ACHN (cell line): ENCODE results near the gene AQP4.

ENCODE experiments used
- DNase-seq: peaks from one replicate; pipeline ENCODE4 v3.0.0-alpha.2; 2015
- in situ Hi-C: cut with HindIII; loops from 2 replicates; pipeline ENCODE4 v1.10.0; 2017; ENCODE audit warnings: low sequenced_read_pairs, low pct_ligation_motif_present, low pct_unique_long_range_greater_than_20kb

The AQP4 gene

GRCh38 chr18:26854292-26854881, 11.1 kb downstream of the AQP4 start:
- DNase-seq: no peak
- in situ Hi-C loops: no loop called here

GRCh38 chr18:26853401-26853800, 12.1 kb downstream of the AQP4 start:
- DNase-seq: no peak
- in situ Hi-C loops: no loop called here

- in situ Hi-C loops: no loop called here
- DNase-seq: no peak
These were observed 21.7 kb downstream of the AQP4 start for GRCh38 chr18:26843760-26844159.

- in situ Hi-C loops: no loop called here
- no peak for DNase-seq
These were observed 24.5 kb downstream of the AQP4 start for GRCh38 chr18:26840965-26841364.

- DNase-seq: no peak
- in situ Hi-C loops: no loop called here
These were observed 25.9 kb downstream of the AQP4 start for GRCh38 chr18:26839609-26840008.

GRCh38 chr18:26832302-26832701, 33.2 kb downstream of the AQP4 start:
- no peak for DNase-seq
- in situ Hi-C loops: no loop called here

- no peak for DNase-seq
- in situ Hi-C loops: no loop called here
These were observed 37.9 kb downstream of the AQP4 start for GRCh38 chr18:26827581-26827980.

GRCh38 chr18:26826656-26827235, 38.8 kb downstream of the AQP4 start:
- in situ Hi-C loops: no loop called here
- no peak for DNase-seq

- in situ Hi-C loops: no loop called here
- DNase-seq: no peak
These were observed 44.3 kb downstream of the AQP4 start for GRCh38 chr18:26821181-26821580.

GRCh38 chr18:26819046-26819445, 46.5 kb downstream of the AQP4 start:
- DNase-seq: no peak
- in situ Hi-C loops: no loop called here

- in situ Hi-C loops: no loop called here
- no peak for DNase-seq
These were observed 47.0 kb downstream of the AQP4 start for GRCh38 chr18:26818461-26818860.

- in situ Hi-C loops: no loop called here
- peak; percentile 63 for DNase-seq
These were observed 52.5 kb downstream of the AQP4 start for GRCh38 chr18:26813043-26813442.

GRCh38 chr18:26812462-26812861, 53.0 kb downstream of the AQP4 start:
- in situ Hi-C loops: no loop called here
- no peak for DNase-seq

GRCh38 chr18:26809346-26809745, 56.2 kb downstream of the AQP4 start:
- DNase-seq: no peak
- in situ Hi-C loops: no loop called here

GRCh38 chr18:26806224-26806623, 59.3 kb downstream of the AQP4 start:
- in situ Hi-C loops: no loop called here
- DNase-seq: no peak

- peak; percentile 19 for DNase-seq
- in situ Hi-C loops: no loop called here
These were observed 61.0 kb downstream of the AQP4 start for GRCh38 chr18:26804519-26804918.

GRCh38 chr18:26803643-26804042, 61.9 kb downstream of the AQP4 start:
- in situ Hi-C loops: no loop called here
- peak; percentile 26 for DNase-seq

- in situ Hi-C loops: no loop called here
- DNase-seq: no peak
These were observed 62.9 kb downstream of the AQP4 start for GRCh38 chr18:26802330-26803200.
